ENCODE data around the gene DNM3.

GRCh38 chr1:172275478-172275877 is 434.2 kb downstream of the DNM3 start:
- TF ChIP-seq, protein P1, sequence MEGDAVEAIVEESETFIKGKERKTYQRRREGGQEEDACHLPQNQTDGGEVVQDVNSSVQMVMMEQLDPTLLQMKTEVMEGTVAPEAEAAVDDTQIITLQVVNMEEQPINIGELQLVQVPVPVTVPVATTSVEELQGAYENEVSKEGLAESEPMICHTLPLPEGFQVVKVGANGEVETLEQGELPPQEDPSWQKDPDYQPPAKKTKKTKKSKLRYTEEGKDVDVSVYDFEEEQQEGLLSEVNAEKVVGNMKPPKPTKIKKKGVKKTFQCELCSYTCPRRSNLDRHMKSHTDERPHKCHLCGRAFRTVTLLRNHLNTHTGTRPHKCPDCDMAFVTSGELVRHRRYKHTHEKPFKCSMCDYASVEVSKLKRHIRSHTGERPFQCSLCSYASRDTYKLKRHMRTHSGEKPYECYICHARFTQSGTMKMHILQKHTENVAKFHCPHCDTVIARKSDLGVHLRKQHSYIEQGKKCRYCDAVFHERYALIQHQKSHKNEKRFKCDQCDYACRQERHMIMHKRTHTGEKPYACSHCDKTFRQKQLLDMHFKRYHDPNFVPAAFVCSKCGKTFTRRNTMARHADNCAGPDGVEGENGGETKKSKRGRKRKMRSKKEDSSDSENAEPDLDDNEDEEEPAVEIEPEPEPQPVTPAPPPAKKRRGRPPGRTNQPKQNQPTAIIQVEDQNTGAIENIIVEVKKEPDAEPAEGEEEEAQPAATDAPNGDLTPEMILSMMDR (IDR thresholded peaks at IDR 0.05; ENCODE audit: insufficient read depth, low read depth, low read length), result no peak
- TF ChIP-seq EZH2 (IDR thresholded peaks at IDR 0.05; ENCODE audit: insufficient read depth, low read length), result no peak
